ENCODE results near the gene CCDC27.

DNA sequence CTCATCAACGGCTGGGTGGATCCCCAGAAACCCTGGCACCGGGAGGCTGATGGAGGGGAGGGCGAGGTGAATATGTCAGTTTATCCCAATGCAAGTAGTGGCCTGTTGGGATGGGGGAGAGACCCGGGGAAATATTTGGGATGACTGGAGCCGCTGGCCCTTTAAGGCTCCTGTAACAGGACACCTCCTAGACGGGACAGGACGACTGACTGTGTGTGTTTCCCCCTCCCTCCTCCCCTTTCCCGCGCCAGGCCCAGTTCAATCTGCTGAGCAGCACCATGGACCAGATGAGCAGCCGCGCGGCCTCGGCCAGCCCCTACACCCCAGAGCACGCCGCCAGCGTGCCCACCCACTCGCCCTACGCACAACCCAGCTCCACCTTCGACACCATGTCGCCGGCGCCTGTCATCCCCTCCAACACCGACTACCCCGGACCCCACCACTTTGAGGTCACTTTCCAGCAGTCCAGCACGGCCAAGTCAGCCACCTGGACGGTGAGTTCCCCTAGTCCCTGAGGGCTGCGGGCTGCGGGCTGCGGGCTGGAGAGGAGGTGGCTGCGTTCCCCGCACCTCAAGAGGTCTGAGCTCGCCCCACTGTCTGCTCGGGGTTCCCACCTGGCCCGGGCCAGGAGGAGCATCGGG is 44.8 kb upstream of the CCDC27 start:
- TF ChIP-seq, protein P1, sequence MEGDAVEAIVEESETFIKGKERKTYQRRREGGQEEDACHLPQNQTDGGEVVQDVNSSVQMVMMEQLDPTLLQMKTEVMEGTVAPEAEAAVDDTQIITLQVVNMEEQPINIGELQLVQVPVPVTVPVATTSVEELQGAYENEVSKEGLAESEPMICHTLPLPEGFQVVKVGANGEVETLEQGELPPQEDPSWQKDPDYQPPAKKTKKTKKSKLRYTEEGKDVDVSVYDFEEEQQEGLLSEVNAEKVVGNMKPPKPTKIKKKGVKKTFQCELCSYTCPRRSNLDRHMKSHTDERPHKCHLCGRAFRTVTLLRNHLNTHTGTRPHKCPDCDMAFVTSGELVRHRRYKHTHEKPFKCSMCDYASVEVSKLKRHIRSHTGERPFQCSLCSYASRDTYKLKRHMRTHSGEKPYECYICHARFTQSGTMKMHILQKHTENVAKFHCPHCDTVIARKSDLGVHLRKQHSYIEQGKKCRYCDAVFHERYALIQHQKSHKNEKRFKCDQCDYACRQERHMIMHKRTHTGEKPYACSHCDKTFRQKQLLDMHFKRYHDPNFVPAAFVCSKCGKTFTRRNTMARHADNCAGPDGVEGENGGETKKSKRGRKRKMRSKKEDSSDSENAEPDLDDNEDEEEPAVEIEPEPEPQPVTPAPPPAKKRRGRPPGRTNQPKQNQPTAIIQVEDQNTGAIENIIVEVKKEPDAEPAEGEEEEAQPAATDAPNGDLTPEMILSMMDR (IDR thresholded peaks at IDR 0.05) = no peak
- no peak for TF ChIP-seq POLR2A (IDR thresholded peaks at IDR 0.05)
